Measurements from ENCODE around the gene MMP20. TPM values are rescaled to one million over a fixed set of nuclear protein-coding genes. Genes with fewer than 3 reads are reported as not detected.

Gene MMP20
- total RNA-seq, 4 donors from 2014 or later, result not detected

GRCh38 chr11:102581066-102581465 is 44.1 kb downstream of the MMP20 start:
- no peak overlapping the region for H3K4me3 ChIP-seq
- no peaks in the 10 kb centered on the region for H3K36me3 ChIP-seq
- peaks cover 0 to 4% (median 0%) of the 10 kb centered on the region in 4 donors for H3K9me3 ChIP-seq
- WGBS, 2 donors, result 79 to 96% methylated on average over 4 of the region's 4 CpGs
- TF ChIP-seq EP300 (IDR thresholded peaks at IDR 0.05), result no peak
- TF ChIP-seq CTCF (IDR thresholded peaks at IDR 0.05), result no peak
- DNase-seq (ENCODE audit: low spot score in 2 of 2), result no peak
- H3K27me3 ChIP-seq, result no peaks in the 10 kb centered on the region
- no peaks in the 10 kb centered on the region for H3K4me1 ChIP-seq
- no peak overlapping the region for H3K27ac ChIP-seq

GRCh38 chr11:102580185-102580951 is 44.8 kb downstream of the MMP20 start:
- Histone ChIP-seq H3K9me3 (peaks cover 0 to 4% (median 0%) of the 10 kb centered on the region in 4 donors), H3K4me1 (no peaks in the 10 kb centered on the region), H3K27me3 (no peaks in the 10 kb centered on the region), H3K4me3 (no peak overlapping the region), H3K27ac (peak overlapping the region in 1 of 4 donors; percentile 45), H3K36me3 (no peaks in the 10 kb centered on the region)
- DNase-seq (ENCODE audit: low spot score in 2 of 2), result no peak
- WGBS, 2 donors, result 76 to 81% methylated on average over 3 of the region's 3 CpGs
- no peak for TF ChIP-seq EP300 (IDR thresholded peaks at IDR 0.05)
- no peak for TF ChIP-seq POLR2A (IDR thresholded peaks at IDR 0.05)
- TF ChIP-seq CTCF (IDR thresholded peaks at IDR 0.05), result no peak

- Histone ChIP-seq H3K27ac (no peak overlapping the region), H3K4me1 (no peaks in the 10 kb centered on the region), H3K27me3 (no peaks in the 10 kb centered on the region), H3K9me3 (no peaks in the 10 kb centered on the region), H3K4me3 (no peak overlapping the region), H3K36me3 (no peaks in the 10 kb centered on the region)
- WGBS, 2 donors, result 91 to 93% methylated on average over 2 of the region's 2 CpGs
- DNase-seq (ENCODE audit: low spot score in 2 of 2), result no peak
- no peak for TF ChIP-seq POLR2A (IDR thresholded peaks at IDR 0.05)
- no peak for TF ChIP-seq CTCF (IDR thresholded peaks at IDR 0.05)
- no peak for TF ChIP-seq EP300 (IDR thresholded peaks at IDR 0.05)
Measured at GRCh38 chr11:102577723-102578122, 47.4 kb downstream of the MMP20 start.

- TF ChIP-seq EP300 (IDR thresholded peaks at IDR 0.05), result no peak
- TF ChIP-seq POLR2A (IDR thresholded peaks at IDR 0.05), result no peak
- TF ChIP-seq CTCF (IDR thresholded peaks at IDR 0.05), result no peak
- no peaks in the 10 kb centered on the region for H3K4me1 ChIP-seq
- H3K36me3 ChIP-seq, result no peaks in the 10 kb centered on the region
Measured at GRCh38 chr11:102577182-102577581, 48.0 kb downstream of the MMP20 start.

GRCh38 chr11:102576350-102576749 is 48.8 kb downstream of the MMP20 start:
- Histone ChIP-seq H3K4me3 (no peak overlapping the region), H3K27me3 (no peaks in the 10 kb centered on the region), H3K36me3 (no peaks in the 10 kb centered on the region), H3K27ac (no peak overlapping the region), H3K9me3 (no peaks in the 10 kb centered on the region), H3K4me1 (no peaks in the 10 kb centered on the region)
- WGBS, 2 donors, result 77 to 83% methylated on average over 3 of the region's 3 CpGs
- TF ChIP-seq POLR2A (IDR thresholded peaks at IDR 0.05) (no peak), CTCF (IDR thresholded peaks at IDR 0.05) (no peak), EP300 (IDR thresholded peaks at IDR 0.05) (no peak)
- DNase-seq (ENCODE audit: low spot score in 2 of 2), result no peak

More at GRCh38 chr11:102577182-102577581, 48.0 kb downstream of the MMP20 start:
- DNase-seq (ENCODE audit: low spot score in 2 of 2), result no peak
- Histone ChIP-seq H3K4me3 (no peak overlapping the region), H3K27ac (no peak overlapping the region), H3K9me3 (no peaks in the 10 kb centered on the region), H3K27me3 (no peaks in the 10 kb centered on the region)
